ENCODE measurements around the gene EHD4.

The EHD4 gene

GRCh38 chr15:41989573-41990242 is 17.4 kb upstream of the EHD4 start:
- no peak overlapping the region for H2BK15ac ChIP-seq (ENCODE audit: low read length)
- peaks cover 5 to 10% of the 10 kb centered on the region in 2 donors for H3K4me1 ChIP-seq (ENCODE audit: control insufficient read depth in 2 of 2, insufficient read depth in 1 of 2, low read depth in 1 of 2, low read length in 2 of 2)
- no peak overlapping the region for H3K4ac ChIP-seq (ENCODE audit: low read length)
- H3K9me3 ChIP-seq (replicated peaks in 1 of 2; ENCODE audit: control insufficient read depth in 2 of 2, insufficient read depth in 1 of 2, low read depth in 1 of 2, low read length in 2 of 2): no peaks in the 10 kb centered on the region
- H4K8ac ChIP-seq (ENCODE audit: low read depth, low read length): no peak overlapping the region
- H3K36me3 ChIP-seq (replicated peaks in 1 of 2; ENCODE audit: control insufficient read depth in 2 of 2, insufficient read depth in 2 of 2, low read length in 2 of 2): no peaks in the 10 kb centered on the region
- no peak overlapping the region for H2BK120ac ChIP-seq (ENCODE audit: low read depth, low read length)
- no peak overlapping the region for H3K14ac ChIP-seq (ENCODE audit: low read length)
- H2AK5ac ChIP-seq (ENCODE audit: low read depth, low read length): no peak overlapping the region
- no peak overlapping the region for H3K4me2 ChIP-seq (ENCODE audit: insufficient read depth, low read length, poor library complexity, severe bottlenecking)
- H3K27ac ChIP-seq (replicated peaks; ENCODE audit: low read length): no peak overlapping the region
- no peak overlapping the region for H3K18ac ChIP-seq (ENCODE audit: low read length)
- H2AFZ ChIP-seq (ENCODE audit: low read length): peak overlapping the region; percentile 92
- no peak overlapping the region for H3K23ac ChIP-seq (ENCODE audit: low read depth, low read length, poor library complexity)
- no peaks in the 10 kb centered on the region for H3K79me1 ChIP-seq (ENCODE audit: low read depth, low read length)
- peak; percentile 79 for DNase-seq (ENCODE audit: low spot score)
- H3K9ac ChIP-seq (ENCODE audit: low read depth, low read length, poor library complexity): no peak overlapping the region
- H3K27me3 ChIP-seq (ENCODE audit: control insufficient read depth in 3 of 3, insufficient read depth in 3 of 3, low read depth in 1 of 3, low read length in 3 of 3): peaks cover 0 to 48% (median 0%) of the 10 kb centered on the region in 3 experiments
- no peak overlapping the region for H2BK12ac ChIP-seq (ENCODE audit: low read length)
- H3K4me3 ChIP-seq (ENCODE audit: low read length in 2 of 2): no peak overlapping the region
- no peak overlapping the region for H4K91ac ChIP-seq (ENCODE audit: low read depth, low read length, poor library complexity)
- no peak overlapping the region for H2BK5ac ChIP-seq (ENCODE audit: low read length)
- no CpG with 5 or more reads among the region's 9 CpGs for WGBS, 2 donors (ENCODE audit: extremely low coverage in 2 of 2, insufficient read length in 2 of 2, insufficient replicate concordance in 1 of 2)

GRCh38 chr15:41988896-41989572 is 16.7 kb upstream of the EHD4 start:
- Histone ChIP-seq H3K14ac (ENCODE audit: low read length) (no peak overlapping the region), H3K27ac (replicated peaks; ENCODE audit: low read length) (no peak overlapping the region), H3K18ac (ENCODE audit: low read length) (peak overlapping the region; percentile 5), H3K23ac (ENCODE audit: low read depth, low read length, poor library complexity) (no peak overlapping the region), H2BK120ac (ENCODE audit: low read depth, low read length) (no peak overlapping the region), H4K91ac (ENCODE audit: low read depth, low read length, poor library complexity) (no peak overlapping the region), H3K4ac (ENCODE audit: low read length) (no peak overlapping the region), H3K4me3 (ENCODE audit: low read length in 2 of 2) (no peak overlapping the region), H3K4me1 (ENCODE audit: control insufficient read depth in 2 of 2, insufficient read depth in 1 of 2, low read depth in 1 of 2, low read length in 2 of 2) (peaks cover 5 to 10% of the 10 kb centered on the region in 2 donors), H3K27me3 (ENCODE audit: control insufficient read depth in 3 of 3, insufficient read depth in 3 of 3, low read depth in 1 of 3, low read length in 3 of 3) (peaks cover 0 to 53% (median 0%) of the 10 kb centered on the region in 3 experiments), H4K8ac (ENCODE audit: low read depth, low read length) (no peak overlapping the region), H2BK15ac (ENCODE audit: low read length) (no peak overlapping the region), H3K36me3 (replicated peaks in 1 of 2; ENCODE audit: control insufficient read depth in 2 of 2, insufficient read depth in 2 of 2, low read length in 2 of 2) (no peaks in the 10 kb centered on the region), H2BK12ac (ENCODE audit: low read length) (no peak overlapping the region), H2AK5ac (ENCODE audit: low read depth, low read length) (no peak overlapping the region), H3K4me2 (ENCODE audit: insufficient read depth, low read length, poor library complexity, severe bottlenecking) (no peak overlapping the region), H2BK5ac (ENCODE audit: low read length) (no peak overlapping the region), H3K79me1 (ENCODE audit: low read depth, low read length) (no peaks in the 10 kb centered on the region), H3K9me3 (replicated peaks in 1 of 2; ENCODE audit: control insufficient read depth in 2 of 2, insufficient read depth in 1 of 2, low read depth in 1 of 2, low read length in 2 of 2) (no peaks in the 10 kb centered on the region), H3K9ac (ENCODE audit: low read depth, low read length, poor library complexity) (no peak overlapping the region), H2AFZ (ENCODE audit: low read length) (peak overlapping the region; percentile 92)
- WGBS, 2 donors (ENCODE audit: extremely low coverage in 2 of 2, insufficient read length in 2 of 2, insufficient replicate concordance in 1 of 2): no CpG with 5 or more reads among the region's 21 CpGs
- DNase-seq (ENCODE audit: low spot score): no peak

- no peak for DNase-seq (ENCODE audit: low spot score)
Measured at GRCh38 chr15:41987925-41988275, 15.5 kb upstream of the EHD4 start.

GRCh38 chr15:41987246-41987924 is 15.0 kb upstream of the EHD4 start:
- Histone ChIP-seq H3K9ac (ENCODE audit: low read depth, low read length, poor library complexity) (no peak overlapping the region), H3K4me3 (ENCODE audit: low read length in 2 of 2) (no peak overlapping the region), H2BK120ac (ENCODE audit: low read depth, low read length) (no peak overlapping the region), H2AK5ac (ENCODE audit: low read depth, low read length) (no peak overlapping the region), H3K23ac (ENCODE audit: low read depth, low read length, poor library complexity) (no peak overlapping the region), H3K79me1 (ENCODE audit: low read depth, low read length) (no peaks in the 10 kb centered on the region), H2BK5ac (ENCODE audit: low read length) (no peak overlapping the region), H3K27ac (replicated peaks; ENCODE audit: low read length) (no peak overlapping the region), H2BK12ac (ENCODE audit: low read length) (peak overlapping the region; percentile 82), H2AFZ (ENCODE audit: low read length) (no peak overlapping the region), H3K36me3 (replicated peaks in 1 of 2; ENCODE audit: control insufficient read depth in 2 of 2, insufficient read depth in 2 of 2, low read length in 2 of 2) (no peaks in the 10 kb centered on the region), H3K4me1 (ENCODE audit: control insufficient read depth in 2 of 2, insufficient read depth in 1 of 2, low read depth in 1 of 2, low read length in 2 of 2) (peaks cover 5 to 10% of the 10 kb centered on the region in 2 donors), H3K27me3 (ENCODE audit: control insufficient read depth in 3 of 3, insufficient read depth in 3 of 3, low read depth in 1 of 3, low read length in 3 of 3) (peaks cover 0 to 50% (median 0%) of the 10 kb centered on the region in 3 experiments), H3K18ac (ENCODE audit: low read length) (no peak overlapping the region), H3K14ac (ENCODE audit: low read length) (no peak overlapping the region), H3K4me2 (ENCODE audit: insufficient read depth, low read length, poor library complexity, severe bottlenecking) (no peak overlapping the region), H4K8ac (ENCODE audit: low read depth, low read length) (no peak overlapping the region), H3K4ac (ENCODE audit: low read length) (no peak overlapping the region), H4K91ac (ENCODE audit: low read depth, low read length, poor library complexity) (no peak overlapping the region), H3K9me3 (replicated peaks in 1 of 2; ENCODE audit: control insufficient read depth in 2 of 2, insufficient read depth in 1 of 2, low read depth in 1 of 2, low read length in 2 of 2) (no peaks in the 10 kb centered on the region), H2BK15ac (ENCODE audit: low read length) (no peak overlapping the region)
- WGBS, 2 donors (ENCODE audit: extremely low coverage in 2 of 2, insufficient read length in 2 of 2, insufficient replicate concordance in 1 of 2): no CpG with 5 or more reads among the region's 17 CpGs
- no peak for DNase-seq (ENCODE audit: low spot score)

More at GRCh38 chr15:41987925-41988275, 15.5 kb upstream of the EHD4 start:
- H3K36me3 ChIP-seq (replicated peaks in 1 of 2; ENCODE audit: control insufficient read depth in 2 of 2, insufficient read depth in 2 of 2, low read length in 2 of 2): no peaks in the 10 kb centered on the region
- WGBS, 2 donors (ENCODE audit: extremely low coverage in 2 of 2, insufficient read length in 2 of 2, insufficient replicate concordance in 1 of 2): no CpG with 5 or more reads among the region's 11 CpGs
- H2BK5ac ChIP-seq (ENCODE audit: low read length): no peak overlapping the region
- peaks cover 5 to 10% of the 10 kb centered on the region in 2 donors for H3K4me1 ChIP-seq (ENCODE audit: control insufficient read depth in 2 of 2, insufficient read depth in 1 of 2, low read depth in 1 of 2, low read length in 2 of 2)
- H4K91ac ChIP-seq (ENCODE audit: low read depth, low read length, poor library complexity): no peak overlapping the region
- peaks cover 0 to 50% (median 0%) of the 10 kb centered on the region in 3 experiments for H3K27me3 ChIP-seq (ENCODE audit: control insufficient read depth in 3 of 3, insufficient read depth in 3 of 3, low read depth in 1 of 3, low read length in 3 of 3)
- no peak overlapping the region for H3K27ac ChIP-seq (replicated peaks; ENCODE audit: low read length)
- no peak overlapping the region for H2BK15ac ChIP-seq (ENCODE audit: low read length)
- H3K18ac ChIP-seq (ENCODE audit: low read length): no peak overlapping the region
- H4K8ac ChIP-seq (ENCODE audit: low read depth, low read length): no peak overlapping the region
- no peak overlapping the region for H3K4me3 ChIP-seq (ENCODE audit: low read length in 2 of 2)
- H3K4ac ChIP-seq (ENCODE audit: low read length): no peak overlapping the region
- no peak overlapping the region for H3K14ac ChIP-seq (ENCODE audit: low read length)
- H3K23ac ChIP-seq (ENCODE audit: low read depth, low read length, poor library complexity): no peak overlapping the region
- H2AK5ac ChIP-seq (ENCODE audit: low read depth, low read length): no peak overlapping the region
- no peak overlapping the region for H3K4me2 ChIP-seq (ENCODE audit: insufficient read depth, low read length, poor library complexity, severe bottlenecking)
- no peak overlapping the region for H2BK120ac ChIP-seq (ENCODE audit: low read depth, low read length)
- H3K9me3 ChIP-seq (replicated peaks in 1 of 2; ENCODE audit: control insufficient read depth in 2 of 2, insufficient read depth in 1 of 2, low read depth in 1 of 2, low read length in 2 of 2): no peaks in the 10 kb centered on the region
- H2BK12ac ChIP-seq (ENCODE audit: low read length): no peak overlapping the region
- H3K9ac ChIP-seq (ENCODE audit: low read depth, low read length, poor library complexity): no peak overlapping the region
- H2AFZ ChIP-seq (ENCODE audit: low read length): no peak overlapping the region
- H3K79me1 ChIP-seq (ENCODE audit: low read depth, low read length): no peaks in the 10 kb centered on the region

All from neuronal stem cell (in vitro differentiated cells).